Lower leg skin (tissue), 4 donors: ENCODE data around the gene SLC25A10. TPM values are rescaled to one million over a fixed set of nuclear protein-coding genes. Genes with fewer than 3 reads are reported as not detected.

Source experiments
- DNase-seq, 2 donors: peaks; one replicate each; pipeline ENCODE4 v3.0.0-alpha.2; 2019; ENCODE audit warnings: low spot score in 2 of 2
- H3K4me3 ChIP-seq: fragments of 200-600 bp; sonication (generic); 2 replicates; pipeline ENCODE4 v1.5.1; 2017; ENCODE audit warnings: mild to moderate bottlenecking, low read depth; ENCODE audit not compliant: poor library complexity, severe bottlenecking
- POLR2A ChIP-seq, 2 donors: fragments of 450-650 bp; IDR thresholded peaks; one replicate each; pipeline ENCODE4 v1.6.1; 2016 to 2017; ENCODE audit warnings: antibody characterized with exemption in 2 of 2, mild to moderate bottlenecking in 1 of 2, moderate library complexity in 1 of 2
- WGBS, 2 donors: methylation state at CpG; one replicate each; pipeline ENCODE4 v1.1.5; 2018; 5-methylcytosine and 5-hydroxymethylcytosine counted together
- intact Hi-C: fragments of 100-400 bp; cut with DNase I; formaldehyde crosslinking; loops from one replicate; pipeline ENCODE4 v1.15.0; 2023; ENCODE audit warnings: low total_unique reads
- total RNA-seq, 4 donors: library from RNA; depleted of rRNA; stranded (reverse); fragments of >200 nt; gene quantifications; one replicate each; pipeline ENCODE4 v1.1.0, GENCODE V29; 2016
- TF ChIP-seq, protein P1 (sequence below), 3 donors: fragments of 450-650 bp; IDR thresholded peaks; one replicate each; pipeline ENCODE4 v1.5.1; 2016; ENCODE audit warnings: antibody characterized with exemption in 3 of 3, mild to moderate bottlenecking in 3 of 3, moderate library complexity in 2 of 3

The SLC25A10 gene
- total RNA-seq, 4 donors from 2014 or later: 23.4 to 30.6 (median 25.9) TPM

DNA sequence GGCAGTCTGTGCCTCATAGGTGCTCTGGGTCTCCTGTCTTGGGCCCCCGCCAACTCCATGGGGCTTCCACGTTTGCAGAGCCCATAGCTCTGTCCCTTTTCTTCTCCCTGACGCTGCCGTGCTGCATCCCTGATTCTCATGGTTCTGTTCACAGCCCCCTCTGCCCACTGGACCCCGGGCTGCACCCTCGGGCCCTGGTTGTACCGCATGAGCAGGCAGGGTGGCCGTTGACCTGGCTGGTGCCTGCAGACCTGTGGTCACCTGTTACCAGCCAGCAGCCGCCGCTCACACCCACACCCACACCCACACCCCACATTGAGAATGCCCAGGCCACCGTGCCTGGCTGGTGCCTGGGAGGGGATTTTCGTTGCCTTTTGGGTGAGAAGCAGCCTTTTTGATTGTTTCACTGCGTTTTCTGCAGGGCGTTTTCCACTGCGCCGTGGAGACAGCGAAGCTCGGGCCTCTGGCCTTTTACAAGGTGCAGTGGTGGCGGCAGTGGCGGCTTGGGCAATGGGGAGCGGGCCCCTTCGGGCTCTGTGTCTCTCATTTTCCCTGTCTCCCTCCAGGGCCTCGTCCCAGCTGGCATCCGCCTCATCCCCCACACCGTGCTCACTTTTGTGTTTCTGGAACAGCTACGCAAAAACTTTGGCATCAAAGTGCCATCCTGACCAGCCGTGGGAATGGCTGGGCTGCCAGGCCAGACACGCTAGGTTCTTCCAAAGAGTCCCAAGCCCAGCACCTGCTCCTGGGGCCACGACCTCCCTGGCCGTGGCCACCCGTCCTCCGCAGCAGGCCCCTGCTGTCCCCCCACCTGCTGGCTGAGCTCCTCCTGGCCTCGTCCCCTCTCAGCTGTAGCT, 7.6 kb downstream of the SLC25A10 start:
- no peak for DNase-seq
- intact Hi-C loops: no loop called here
- no peak overlapping the region for H3K4me3 ChIP-seq
- TF ChIP-seq, protein P1, sequence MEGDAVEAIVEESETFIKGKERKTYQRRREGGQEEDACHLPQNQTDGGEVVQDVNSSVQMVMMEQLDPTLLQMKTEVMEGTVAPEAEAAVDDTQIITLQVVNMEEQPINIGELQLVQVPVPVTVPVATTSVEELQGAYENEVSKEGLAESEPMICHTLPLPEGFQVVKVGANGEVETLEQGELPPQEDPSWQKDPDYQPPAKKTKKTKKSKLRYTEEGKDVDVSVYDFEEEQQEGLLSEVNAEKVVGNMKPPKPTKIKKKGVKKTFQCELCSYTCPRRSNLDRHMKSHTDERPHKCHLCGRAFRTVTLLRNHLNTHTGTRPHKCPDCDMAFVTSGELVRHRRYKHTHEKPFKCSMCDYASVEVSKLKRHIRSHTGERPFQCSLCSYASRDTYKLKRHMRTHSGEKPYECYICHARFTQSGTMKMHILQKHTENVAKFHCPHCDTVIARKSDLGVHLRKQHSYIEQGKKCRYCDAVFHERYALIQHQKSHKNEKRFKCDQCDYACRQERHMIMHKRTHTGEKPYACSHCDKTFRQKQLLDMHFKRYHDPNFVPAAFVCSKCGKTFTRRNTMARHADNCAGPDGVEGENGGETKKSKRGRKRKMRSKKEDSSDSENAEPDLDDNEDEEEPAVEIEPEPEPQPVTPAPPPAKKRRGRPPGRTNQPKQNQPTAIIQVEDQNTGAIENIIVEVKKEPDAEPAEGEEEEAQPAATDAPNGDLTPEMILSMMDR (IDR thresholded peaks at IDR 0.05): no peak
- no peak for TF ChIP-seq POLR2A (IDR thresholded peaks at IDR 0.05)
- WGBS, 2 donors: 86 to 88% methylated on average over 32 to 33 of the region's 33 CpGs

DNA sequence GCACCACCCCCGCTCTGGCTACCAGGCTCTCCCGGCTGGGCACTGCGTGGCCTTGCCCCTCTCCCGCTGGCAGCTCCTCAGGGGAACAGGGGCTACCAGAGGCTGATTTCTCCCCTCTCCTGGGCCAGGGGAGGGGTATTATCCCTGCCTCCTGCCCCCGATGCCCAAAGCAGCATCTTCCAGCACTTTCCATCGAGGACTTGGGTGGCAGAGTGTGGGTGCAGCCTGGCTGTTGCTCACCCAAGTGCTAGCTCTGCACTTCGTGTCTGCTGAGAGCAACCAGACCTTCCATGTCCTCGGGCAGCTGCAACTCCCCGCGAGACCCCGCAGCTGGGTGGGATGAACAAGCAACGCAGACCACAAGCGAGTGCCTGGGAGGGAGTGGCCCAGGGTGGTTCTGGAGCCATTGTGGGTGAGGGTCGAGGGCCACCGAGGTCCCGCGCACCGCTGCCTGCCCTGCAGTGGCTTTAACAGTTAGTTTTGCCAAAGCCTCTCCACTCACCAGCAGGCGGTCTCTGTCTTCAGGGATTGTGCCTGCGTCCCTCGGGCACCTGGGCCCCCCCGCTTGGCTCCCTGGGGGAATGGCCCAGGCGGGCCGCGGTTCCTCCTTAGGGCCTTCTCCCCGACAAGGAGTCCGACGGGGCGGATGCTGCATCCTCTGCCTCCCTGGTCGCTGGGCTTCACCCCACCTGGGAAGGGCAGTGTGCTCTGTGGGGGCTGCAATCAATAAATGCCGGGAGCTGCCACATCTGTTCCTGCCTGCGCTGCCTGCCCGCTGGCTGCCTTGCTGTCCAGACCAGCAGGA, 8.4 kb downstream of the SLC25A10 start:
- 83 to 84% methylated on average over 30 to 33 of the region's 33 CpGs for WGBS, 2 donors
- DNase-seq: no peak

DNA sequence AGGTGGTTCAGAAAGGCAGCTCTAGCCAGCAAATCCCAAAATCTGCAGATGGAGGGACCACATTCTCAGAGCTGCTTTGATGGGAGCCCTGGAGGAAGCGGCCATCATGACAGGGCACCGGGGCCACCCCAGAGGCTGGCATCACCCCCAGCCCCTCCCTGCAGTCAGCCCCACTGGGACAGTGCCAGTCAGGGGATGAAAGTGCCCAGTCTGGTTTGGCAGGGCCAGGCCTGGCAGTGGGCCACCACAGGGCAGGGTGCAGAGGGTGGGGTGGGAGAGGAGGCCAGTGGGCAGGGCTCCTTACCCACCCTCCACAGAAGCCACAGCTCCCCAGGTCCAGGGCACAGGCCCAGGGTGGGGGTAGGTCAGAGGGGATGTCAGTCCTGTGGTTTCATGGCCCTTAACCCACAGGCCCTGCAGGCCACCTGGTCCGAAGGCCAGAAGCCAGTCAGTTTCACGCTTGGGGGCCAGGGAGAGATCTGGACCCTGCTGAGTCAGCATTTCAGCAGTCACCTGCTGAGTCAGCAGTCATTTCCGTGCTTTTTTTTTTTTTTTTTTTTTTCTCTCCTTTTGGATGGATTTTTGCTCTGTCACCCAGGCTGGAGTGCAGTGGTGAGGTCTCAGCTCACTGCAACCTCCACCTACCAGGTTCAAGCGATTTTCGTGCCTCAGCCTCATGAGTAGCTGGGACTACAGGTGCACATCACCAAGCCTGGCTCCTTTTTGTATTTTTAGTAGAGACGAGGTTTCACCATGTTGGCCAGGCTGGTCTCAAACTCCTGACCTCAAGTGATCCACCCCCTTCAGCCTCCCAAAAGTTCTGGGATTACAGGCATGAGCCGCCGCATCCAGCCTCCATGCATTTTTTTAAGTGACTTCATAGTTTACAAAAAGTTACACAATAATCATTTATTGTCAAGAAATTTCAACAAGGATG, 10.4 kb downstream of the SLC25A10 start:
- no peak overlapping the region for H3K4me3 ChIP-seq
- DNase-seq: peak in 1 of 2 donors; percentile 72
- WGBS, 2 donors: 36 to 41% methylated on average over 8 to 10 of the region's 10 CpGs
- intact Hi-C loops: no loop called here
- no peak for TF ChIP-seq POLR2A (IDR thresholded peaks at IDR 0.05)
- TF ChIP-seq, protein P1 (IDR thresholded peaks at IDR 0.05): no peak

More for the DNA sequence above, 8.4 kb downstream of the SLC25A10 start:
- no peak for TF ChIP-seq POLR2A (IDR thresholded peaks at IDR 0.05)
- TF ChIP-seq, protein P1 (IDR thresholded peaks at IDR 0.05): no peak
- intact Hi-C loops: no loop called here
- no peak overlapping the region for H3K4me3 ChIP-seq

DNA sequence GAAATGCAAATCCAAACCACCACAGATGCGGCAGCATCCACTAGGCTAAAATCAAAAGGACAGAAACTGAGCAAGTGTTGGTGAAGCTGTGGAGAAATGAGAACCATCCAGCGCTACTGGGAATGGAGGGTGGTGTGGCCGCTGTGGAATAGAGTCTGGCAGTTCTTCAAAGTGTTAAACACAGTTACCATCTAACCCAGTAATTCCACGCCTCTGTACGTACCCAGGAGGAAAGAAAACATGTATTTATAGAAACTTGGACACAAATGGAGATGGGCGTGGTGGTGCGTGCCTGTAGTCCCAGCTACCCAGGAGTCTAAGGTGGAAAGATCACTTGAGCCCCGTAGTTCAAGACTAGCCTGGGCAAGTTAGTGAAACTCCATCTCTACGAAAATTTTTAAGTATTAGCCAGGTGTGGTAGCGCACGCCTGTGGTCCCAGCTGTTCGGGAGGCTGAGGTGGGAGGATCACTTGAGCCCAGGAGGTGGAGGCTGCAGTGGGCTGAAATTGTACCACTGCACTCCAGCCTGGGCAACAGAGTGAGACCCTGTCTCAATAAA, 11.6 kb downstream of the SLC25A10 start:
- no peak for TF ChIP-seq POLR2A (IDR thresholded peaks at IDR 0.05)
- TF ChIP-seq, protein P1 (IDR thresholded peaks at IDR 0.05): no peak
- H3K4me3 ChIP-seq: no peak overlapping the region
- WGBS, 2 donors: 19 to 31% methylated on average over 12 of the region's 12 CpGs
- intact Hi-C loops: no loop called here
- no peak for DNase-seq

DNA sequence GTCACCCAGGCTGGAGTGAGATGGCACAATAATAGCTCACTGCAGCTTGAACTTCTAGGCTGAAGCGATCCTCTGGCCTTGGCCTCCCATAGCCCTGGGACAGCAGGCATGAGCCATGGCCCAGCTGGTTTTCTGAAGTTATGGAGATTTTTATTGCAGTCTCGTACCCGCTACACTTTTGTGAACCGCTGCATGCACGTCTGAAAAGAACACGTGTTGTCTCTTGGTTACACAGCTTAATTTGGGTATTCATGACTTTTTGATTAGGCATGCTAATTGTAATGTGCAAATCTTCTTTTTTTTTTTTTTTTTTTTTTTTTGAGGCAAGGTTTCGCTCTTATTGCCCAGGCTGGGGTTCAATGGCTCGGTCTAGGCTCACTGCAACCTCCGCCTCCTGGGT, 13.4 kb downstream of the SLC25A10 start:
- no peak overlapping the region for H3K4me3 ChIP-seq
- TF ChIP-seq POLR2A (IDR thresholded peaks at IDR 0.05): no peak
- TF ChIP-seq, protein P1 (IDR thresholded peaks at IDR 0.05): no peak
- intact Hi-C loops: no loop called here
- WGBS, 2 donors: 57 to 65% methylated on average over 8 to 9 of the region's 9 CpGs
- no peak for DNase-seq
